KMS-11 (cell line): ENCODE measurements around the gene CTNNA2.

Experiments
- H2AFZ ChIP-seq: fragments of 200-600 bp; sonication (generic); 2 replicates; pipeline ENCODE4 v1.6.1; 2016; ENCODE audit warnings: antibody characterized with exemption, mixed run types, low read depth
- H3K27ac ChIP-seq: fragments of 200-600 bp; sonication (generic); 2 replicates; pipeline ENCODE4 v1.6.1; 2016; ENCODE audit warnings: mild to moderate bottlenecking, mixed run types
- H3K27me3 ChIP-seq: fragments of 200-600 bp; sonication (generic); 2 replicates; pipeline ENCODE4 v1.6.1; 2017; ENCODE audit warnings: mild to moderate bottlenecking, low read depth, mixed run types, moderate library complexity; ENCODE audit not compliant: insufficient read depth
- H3K36me3 ChIP-seq: fragments of 200-600 bp; sonication (generic); 2 replicates; pipeline ENCODE4 v1.6.1; 2017; ENCODE audit warnings: mild to moderate bottlenecking, mixed run types; ENCODE audit not compliant: insufficient read depth
- H3K4me1 ChIP-seq: fragments of 200-600 bp; sonication (generic); 2 replicates; pipeline ENCODE4 v1.6.1; 2016; ENCODE audit warnings: mild to moderate bottlenecking, low read depth, mixed run types; ENCODE audit not compliant: poor library complexity, severe bottlenecking
- H3K4me2 ChIP-seq: fragments of 200-600 bp; sonication (generic); 2 replicates; pipeline ENCODE4 v1.7.0; 2016; ENCODE audit warnings: mild to moderate bottlenecking, mixed run types
- H3K4me3 ChIP-seq: fragments of 200-600 bp; sonication (generic); IDR thresholded peaks from 2 replicates; pipeline ENCODE4 v1.6.1; 2017; ENCODE audit warnings: low read depth, low read length, mixed read lengths; ENCODE audit not compliant: insufficient read depth
- H3K79me2 ChIP-seq: fragments of 200-600 bp; sonication (generic); 2 replicates; pipeline ENCODE4 v1.6.1; 2016; ENCODE audit warnings: low read depth, mixed run types; ENCODE audit not compliant: insufficient read depth
- H3K9ac ChIP-seq: fragments of 200-600 bp; sonication (generic); 2 replicates; pipeline ENCODE4 v1.6.1; 2016; ENCODE audit warnings: mild to moderate bottlenecking, mixed run types
- H4K20me1 ChIP-seq: fragments of 200-600 bp; sonication (generic); 2 replicates; pipeline ENCODE4 v1.6.1; 2016; ENCODE audit warnings: mild to moderate bottlenecking, mixed run types; ENCODE audit not compliant: insufficient read depth
- CTCF ChIP-seq: fragments of 200-600 bp; sonication (generic); conservative IDR thresholded peaks from 2 replicates; pipeline ENCODE4 v1.6.1; 2017; ENCODE audit warnings: low read depth, mild to moderate bottlenecking, antibody characterized with exemption, low read length, moderate library complexity, mixed read lengths

Gene CTNNA2

GRCh38 chr2:79915455-79915854, 402.6 kb downstream of the CTNNA2 start:
- Histone ChIP-seq H3K9ac (no peak overlapping the region), H3K4me2 (no peak overlapping the region), H3K36me3 (no peaks in the 10 kb centered on the region), H3K27me3 (no peaks in the 10 kb centered on the region), H3K27ac (no peak overlapping the region), H2AFZ (no peak overlapping the region), H3K4me1 (no peaks in the 10 kb centered on the region), H4K20me1 (no peaks in the 10 kb centered on the region), H3K79me2 (no peaks in the 10 kb centered on the region), H3K4me3 (no peak overlapping the region)
- TF ChIP-seq CTCF = no peak

- no peak for TF ChIP-seq CTCF
- H4K20me1 ChIP-seq = no peaks in the 10 kb centered on the region
- H3K4me2 ChIP-seq = no peak overlapping the region
- H3K36me3 ChIP-seq = no peaks in the 10 kb centered on the region
- H3K79me2 ChIP-seq = no peaks in the 10 kb centered on the region
- no peak overlapping the region for H2AFZ ChIP-seq
- no peak overlapping the region for H3K4me3 ChIP-seq
- no peaks in the 10 kb centered on the region for H3K4me1 ChIP-seq
- H3K27me3 ChIP-seq = no peaks in the 10 kb centered on the region
- no peak overlapping the region for H3K27ac ChIP-seq
- H3K9ac ChIP-seq = no peak overlapping the region
Measured at GRCh38 chr2:79916285-79916684, 403.4 kb downstream of the CTNNA2 start.

- Histone ChIP-seq H3K27ac (no peak overlapping the region), H3K9ac (no peak overlapping the region), H3K79me2 (no peaks in the 10 kb centered on the region), H3K27me3 (no peaks in the 10 kb centered on the region), H3K36me3 (no peaks in the 10 kb centered on the region), H3K4me1 (no peaks in the 10 kb centered on the region), H4K20me1 (no peaks in the 10 kb centered on the region), H3K4me3 (no peak overlapping the region), H3K4me2 (no peak overlapping the region), H2AFZ (no peak overlapping the region)
- TF ChIP-seq CTCF = no peak
Measured at GRCh38 chr2:79920512-79921076, 407.7 kb downstream of the CTNNA2 start.

GRCh38 chr2:79929624-79930023, 416.8 kb downstream of the CTNNA2 start:
- H3K27me3 ChIP-seq = no peaks in the 10 kb centered on the region
- H3K4me2 ChIP-seq = no peak overlapping the region
- no peak overlapping the region for H3K4me3 ChIP-seq
- H3K79me2 ChIP-seq = no peaks in the 10 kb centered on the region
- no peak overlapping the region for H3K9ac ChIP-seq
- no peak overlapping the region for H3K27ac ChIP-seq
- H3K4me1 ChIP-seq = no peaks in the 10 kb centered on the region
- no peak for TF ChIP-seq CTCF
- no peaks in the 10 kb centered on the region for H3K36me3 ChIP-seq
- H4K20me1 ChIP-seq = no peaks in the 10 kb centered on the region
- no peak overlapping the region for H2AFZ ChIP-seq
